ENCODE measurements around the gene CTNNA3.

CTNNA3 gene

DNA sequence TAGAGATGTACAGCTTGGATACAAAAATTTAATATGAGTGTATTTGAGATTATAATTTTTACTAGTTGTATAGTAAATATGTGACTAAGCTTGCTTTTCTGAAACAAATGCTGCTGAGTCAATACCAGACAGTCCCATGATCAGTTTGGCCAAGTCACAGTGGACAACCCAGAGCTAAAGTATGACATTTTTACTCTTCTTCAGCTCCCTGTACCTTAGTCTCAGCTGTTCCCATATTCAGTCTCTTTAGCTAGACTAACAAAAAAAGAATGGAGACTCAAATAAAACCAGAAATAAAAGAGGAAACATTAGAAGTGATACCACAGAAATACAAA lies 189.3 kb downstream of the CTNNA3 start:
- Histone ChIP-seq H3K9me3 (ENCODE audit: control insufficient read depth, insufficient read depth, low read depth, low read length) (no peaks in the 10 kb centered on the region), H3K36me3 (ENCODE audit: control insufficient read depth, insufficient read depth, low read length) (no peaks in the 10 kb centered on the region), H3K4me1 (ENCODE audit: control insufficient read depth, insufficient read depth, low read length) (no peaks in the 10 kb centered on the region), H3K9ac (ENCODE audit: low read length) (no peak overlapping the region), H3K27ac (ENCODE audit: low read depth, low read length) (no peak overlapping the region), H3K4me3 (ENCODE audit: low read depth, low read length) (no peak overlapping the region), H3K27me3 (ENCODE audit: control insufficient read depth, insufficient read depth, low read length) (no peaks in the 10 kb centered on the region)

DNA sequence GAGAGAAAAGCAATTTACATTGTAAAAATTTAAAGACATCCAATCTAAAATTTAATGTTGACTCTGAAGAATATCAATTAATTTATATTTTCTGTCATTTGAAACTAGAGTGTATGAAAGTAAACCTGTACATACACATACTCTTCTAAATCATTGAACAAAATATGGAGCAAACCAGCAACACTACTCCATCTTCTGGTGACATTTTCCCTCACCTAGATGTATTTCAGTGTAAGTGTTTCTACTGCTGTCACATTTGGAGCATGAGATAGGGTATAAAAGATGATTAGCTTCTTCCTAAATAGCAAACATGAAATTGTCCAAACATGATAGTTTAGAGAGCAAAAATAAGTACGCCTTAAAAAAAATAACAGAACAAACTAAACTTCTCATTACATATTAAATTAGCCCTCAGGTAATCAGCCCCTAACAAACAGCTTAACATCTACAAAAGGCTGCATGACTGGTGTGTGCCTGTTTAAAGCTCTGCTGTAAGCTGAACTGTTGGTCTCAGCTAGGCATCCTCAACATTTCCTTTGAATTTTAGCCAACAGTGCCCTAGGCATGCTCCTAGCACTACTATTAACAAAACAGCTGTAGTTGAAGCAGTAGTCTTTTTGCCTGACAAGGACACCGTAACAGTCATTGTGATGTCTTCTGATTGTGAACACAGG lies 189.8 kb downstream of the CTNNA3 start:
- Histone ChIP-seq H3K27me3 (ENCODE audit: control insufficient read depth, insufficient read depth, low read length) (no peaks in the 10 kb centered on the region), H3K36me3 (ENCODE audit: control insufficient read depth, insufficient read depth, low read length) (no peaks in the 10 kb centered on the region), H3K9ac (ENCODE audit: low read length) (no peak overlapping the region), H3K27ac (ENCODE audit: low read depth, low read length) (no peak overlapping the region), H3K4me3 (ENCODE audit: low read depth, low read length) (no peak overlapping the region), H3K4me1 (ENCODE audit: control insufficient read depth, insufficient read depth, low read length) (no peaks in the 10 kb centered on the region), H3K9me3 (ENCODE audit: control insufficient read depth, insufficient read depth, low read depth, low read length) (no peaks in the 10 kb centered on the region)

DNA sequence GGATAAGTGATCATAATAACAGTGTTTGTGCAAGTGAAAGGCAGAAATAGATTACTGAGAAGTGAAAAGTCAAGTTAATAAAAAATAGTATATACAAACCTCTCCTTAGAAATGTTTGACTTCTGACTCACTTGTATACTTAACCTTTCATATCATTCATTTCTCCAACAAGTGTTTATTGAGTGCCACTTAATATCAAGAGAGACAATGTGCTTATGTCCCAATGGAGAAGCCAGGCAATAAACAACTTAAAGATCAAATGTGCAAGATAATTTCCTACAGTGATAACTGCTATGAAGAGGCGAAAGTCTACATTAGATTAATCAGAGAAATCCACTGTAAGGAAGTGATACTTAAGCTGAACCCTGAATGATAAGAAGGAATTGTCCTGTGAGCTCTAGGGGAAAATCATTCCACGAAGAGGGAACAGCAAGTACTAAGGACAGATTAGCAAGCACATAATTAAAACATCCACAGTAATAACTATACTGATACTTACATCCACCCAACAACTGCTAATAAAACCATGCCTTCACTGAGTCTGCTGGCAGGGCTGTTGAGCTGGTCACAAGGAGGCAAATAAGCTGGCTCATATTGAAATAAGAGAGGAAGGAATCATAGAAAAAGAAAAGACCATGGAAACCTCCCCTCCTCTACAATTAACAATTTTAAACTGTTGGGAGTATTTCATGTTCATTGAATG lies 203.5 kb downstream of the CTNNA3 start:
- Histone ChIP-seq H3K36me3 (ENCODE audit: control insufficient read depth, insufficient read depth, low read length) (no peaks in the 10 kb centered on the region), H3K9me3 (ENCODE audit: control insufficient read depth, insufficient read depth, low read depth, low read length) (no peaks in the 10 kb centered on the region), H3K4me1 (ENCODE audit: control insufficient read depth, insufficient read depth, low read length) (no peaks in the 10 kb centered on the region), H3K27ac (ENCODE audit: low read depth, low read length) (no peak overlapping the region), H3K27me3 (ENCODE audit: control insufficient read depth, insufficient read depth, low read length) (no peaks in the 10 kb centered on the region), H3K9ac (ENCODE audit: low read length) (no peak overlapping the region), H3K4me3 (ENCODE audit: low read depth, low read length) (no peak overlapping the region)

GRCh38 chr10:67487906-67488619 lies 207.9 kb downstream of the CTNNA3 start:
- no peaks in the 10 kb centered on the region for H3K9me3 ChIP-seq (ENCODE audit: control insufficient read depth, insufficient read depth, low read depth, low read length)
- H3K27ac ChIP-seq (ENCODE audit: low read depth, low read length) = no peak overlapping the region
- H3K4me3 ChIP-seq (ENCODE audit: low read depth, low read length) = no peak overlapping the region
- no peaks in the 10 kb centered on the region for H3K27me3 ChIP-seq (ENCODE audit: control insufficient read depth, insufficient read depth, low read length)
- H3K9ac ChIP-seq (ENCODE audit: low read length) = no peak overlapping the region
- no peaks in the 10 kb centered on the region for H3K36me3 ChIP-seq (ENCODE audit: control insufficient read depth, insufficient read depth, low read length)
- H3K4me1 ChIP-seq (ENCODE audit: control insufficient read depth, insufficient read depth, low read length) = no peaks in the 10 kb centered on the region

DNA sequence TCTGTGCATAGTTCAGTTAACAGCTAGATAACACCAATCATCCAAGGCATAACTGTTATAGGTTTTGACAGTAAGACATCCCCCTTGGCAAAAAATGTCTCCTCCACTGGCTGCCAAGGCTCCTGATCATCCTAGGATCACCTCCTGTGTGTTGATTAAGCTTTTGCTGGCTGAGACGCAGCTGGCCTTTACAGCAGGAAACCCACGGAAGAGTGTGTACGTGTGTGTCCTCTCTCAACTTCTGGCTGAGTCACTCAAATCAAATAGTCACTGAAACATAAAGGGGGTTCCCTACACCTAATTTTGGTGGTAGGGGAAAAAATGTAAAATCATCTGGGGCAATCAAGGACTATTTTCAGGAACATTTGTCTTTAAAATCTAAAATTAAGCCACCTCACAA lies 208.8 kb downstream of the CTNNA3 start:
- Histone ChIP-seq H3K27ac (ENCODE audit: low read depth, low read length) (no peak overlapping the region), H3K36me3 (ENCODE audit: control insufficient read depth, insufficient read depth, low read length) (no peaks in the 10 kb centered on the region), H3K4me1 (ENCODE audit: control insufficient read depth, insufficient read depth, low read length) (no peaks in the 10 kb centered on the region), H3K27me3 (ENCODE audit: control insufficient read depth, insufficient read depth, low read length) (no peaks in the 10 kb centered on the region), H3K4me3 (ENCODE audit: low read depth, low read length) (no peak overlapping the region), H3K9me3 (ENCODE audit: control insufficient read depth, insufficient read depth, low read depth, low read length) (no peaks in the 10 kb centered on the region), H3K9ac (ENCODE audit: low read length) (no peak overlapping the region)

- Histone ChIP-seq H3K4me1 (ENCODE audit: control insufficient read depth, insufficient read depth, low read length) (0 out of 2 replicates have a peak, but pooled peaks cover 3% of the 10 kb centered on the region), H3K27me3 (ENCODE audit: control insufficient read depth, insufficient read depth, low read length) (no peaks in the 10 kb centered on the region), H3K36me3 (ENCODE audit: control insufficient read depth, insufficient read depth, low read length) (no peaks in the 10 kb centered on the region), H3K9me3 (ENCODE audit: control insufficient read depth, insufficient read depth, low read depth, low read length) (peaks cover 19% of the 10 kb centered on the region), H3K27ac (ENCODE audit: low read depth, low read length) (no peak overlapping the region), H3K4me3 (ENCODE audit: low read depth, low read length) (no peak overlapping the region), H3K9ac (ENCODE audit: low read length) (no peak overlapping the region)
Measured at GRCh38 chr10:67477868-67478267, 218.1 kb downstream of the CTNNA3 start.

DNA sequence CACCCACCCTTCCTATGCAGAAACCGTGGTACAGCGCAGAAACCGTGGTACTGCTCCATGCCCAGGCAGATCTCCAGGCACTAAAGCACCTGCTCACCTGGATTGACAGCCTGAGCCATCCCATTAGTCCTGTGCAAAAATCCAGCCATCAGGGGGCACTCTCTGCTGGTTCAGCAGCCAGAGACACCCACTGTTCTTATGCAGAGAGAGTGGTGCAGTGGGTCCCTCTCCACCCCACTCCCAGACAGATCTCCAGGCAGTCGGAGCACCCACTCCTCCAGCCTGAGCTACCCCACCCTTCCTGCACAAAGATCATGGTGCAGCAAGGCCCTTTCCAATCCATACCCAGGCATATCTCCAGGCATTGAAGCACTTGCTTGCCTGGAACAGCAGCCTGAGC lies 219.8 kb downstream of the CTNNA3 start:
- H3K9me3 ChIP-seq (ENCODE audit: control insufficient read depth, insufficient read depth, low read depth, low read length) = peaks cover 17% of the 10 kb centered on the region
- no peak overlapping the region for H3K9ac ChIP-seq (ENCODE audit: low read length)
- H3K4me1 ChIP-seq (ENCODE audit: control insufficient read depth, insufficient read depth, low read length) = 0 out of 2 replicates have a peak, but pooled peaks cover 3% of the 10 kb centered on the region
- no peak overlapping the region for H3K4me3 ChIP-seq (ENCODE audit: low read depth, low read length)
- no peaks in the 10 kb centered on the region for H3K36me3 ChIP-seq (ENCODE audit: control insufficient read depth, insufficient read depth, low read length)
- H3K27me3 ChIP-seq (ENCODE audit: control insufficient read depth, insufficient read depth, low read length) = no peaks in the 10 kb centered on the region
- H3K27ac ChIP-seq (ENCODE audit: low read depth, low read length) = no peak overlapping the region

- H3K27ac ChIP-seq (ENCODE audit: low read depth, low read length) = no peak overlapping the region
- peaks cover 5% of the 10 kb centered on the region; the same call in 1 of the 2 replicates for H3K9me3 ChIP-seq (ENCODE audit: control insufficient read depth, insufficient read depth, low read depth, low read length)
- H3K4me3 ChIP-seq (ENCODE audit: low read depth, low read length) = no peak overlapping the region
- no peaks in the 10 kb centered on the region for H3K27me3 ChIP-seq (ENCODE audit: control insufficient read depth, insufficient read depth, low read length)
- H3K9ac ChIP-seq (ENCODE audit: low read length) = no peak overlapping the region
- H3K4me1 ChIP-seq (ENCODE audit: control insufficient read depth, insufficient read depth, low read length) = 0 out of 2 replicates have a peak, but pooled peaks cover 3% of the 10 kb centered on the region
- no peaks in the 10 kb centered on the region for H3K36me3 ChIP-seq (ENCODE audit: control insufficient read depth, insufficient read depth, low read length)
Measured at GRCh38 chr10:67473850-67474633, 222.0 kb downstream of the CTNNA3 start.

DNA sequence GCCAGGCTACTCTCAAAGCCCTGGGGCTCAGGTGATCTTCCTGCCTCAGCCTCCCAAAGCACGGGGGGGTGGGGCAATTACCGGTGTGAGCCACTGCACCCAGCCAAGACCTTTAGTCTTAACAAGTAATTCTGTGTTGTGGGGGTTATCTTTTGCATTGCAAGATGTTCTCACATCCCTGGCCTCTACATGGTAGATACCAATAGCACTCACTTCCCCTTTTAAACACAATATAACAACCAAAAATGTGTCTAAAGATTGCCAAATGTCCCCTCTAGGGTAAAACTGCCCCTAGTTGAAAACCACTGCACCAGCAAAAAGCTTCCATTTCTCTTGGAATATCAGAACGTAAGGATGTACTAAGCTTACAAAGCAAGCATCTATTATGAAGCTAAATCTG lies 225.0 kb downstream of the CTNNA3 start:
- Histone ChIP-seq H3K36me3 (ENCODE audit: control insufficient read depth, insufficient read depth, low read length) (no peaks in the 10 kb centered on the region), H3K27me3 (ENCODE audit: control insufficient read depth, insufficient read depth, low read length) (no peaks in the 10 kb centered on the region), H3K4me3 (ENCODE audit: low read depth, low read length) (no peak overlapping the region), H3K9ac (ENCODE audit: low read length) (no peak overlapping the region), H3K4me1 (ENCODE audit: control insufficient read depth, insufficient read depth, low read length) (0 out of 2 replicates have a peak, but pooled peaks cover 3% of the 10 kb centered on the region), H3K9me3 (ENCODE audit: control insufficient read depth, insufficient read depth, low read depth, low read length) (no peaks in the 10 kb centered on the region), H3K27ac (ENCODE audit: low read depth, low read length) (no peak overlapping the region)

DNA sequence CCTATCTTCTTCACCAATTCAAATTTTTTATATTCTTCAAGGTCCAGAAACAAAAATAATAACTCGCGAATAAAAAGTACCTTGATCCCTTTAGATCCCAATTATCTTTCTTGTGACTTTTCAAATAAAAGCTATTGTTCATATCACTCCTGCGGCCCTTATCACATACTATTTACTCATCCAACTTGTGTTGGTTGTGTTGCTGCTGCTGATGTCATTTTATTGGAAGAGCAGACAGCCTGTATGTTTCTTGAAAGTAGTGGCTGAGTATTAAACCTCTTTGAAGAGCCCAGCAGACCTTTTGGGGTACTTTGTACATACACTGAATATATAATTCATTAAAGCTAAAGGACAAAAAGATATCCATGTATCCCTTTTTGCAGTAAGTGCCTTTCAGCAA lies 231.7 kb downstream of the CTNNA3 start:
- Histone ChIP-seq H3K4me3 (ENCODE audit: low read depth, low read length) (no peak overlapping the region), H3K9ac (ENCODE audit: low read length) (no peak overlapping the region), H3K9me3 (ENCODE audit: control insufficient read depth, insufficient read depth, low read depth, low read length) (no peaks in the 10 kb centered on the region), H3K27me3 (ENCODE audit: control insufficient read depth, insufficient read depth, low read length) (no peaks in the 10 kb centered on the region), H3K4me1 (ENCODE audit: control insufficient read depth, insufficient read depth, low read length) (no peaks in the 10 kb centered on the region), H3K36me3 (ENCODE audit: control insufficient read depth, insufficient read depth, low read length) (no peaks in the 10 kb centered on the region), H3K27ac (ENCODE audit: low read depth, low read length) (no peak overlapping the region)

All from HUES6 (cell line).